ENCODE data around the gene AMBP. TPM values are rescaled to one million over a fixed set of nuclear protein-coding genes. Genes with fewer than 3 reads are reported as not detected.

The AMBP gene
- 0.56 TPM in 1 of 2 replicates, not detected in the other for total RNA-seq (ENCODE audit: low replicate concordance)

DNA sequence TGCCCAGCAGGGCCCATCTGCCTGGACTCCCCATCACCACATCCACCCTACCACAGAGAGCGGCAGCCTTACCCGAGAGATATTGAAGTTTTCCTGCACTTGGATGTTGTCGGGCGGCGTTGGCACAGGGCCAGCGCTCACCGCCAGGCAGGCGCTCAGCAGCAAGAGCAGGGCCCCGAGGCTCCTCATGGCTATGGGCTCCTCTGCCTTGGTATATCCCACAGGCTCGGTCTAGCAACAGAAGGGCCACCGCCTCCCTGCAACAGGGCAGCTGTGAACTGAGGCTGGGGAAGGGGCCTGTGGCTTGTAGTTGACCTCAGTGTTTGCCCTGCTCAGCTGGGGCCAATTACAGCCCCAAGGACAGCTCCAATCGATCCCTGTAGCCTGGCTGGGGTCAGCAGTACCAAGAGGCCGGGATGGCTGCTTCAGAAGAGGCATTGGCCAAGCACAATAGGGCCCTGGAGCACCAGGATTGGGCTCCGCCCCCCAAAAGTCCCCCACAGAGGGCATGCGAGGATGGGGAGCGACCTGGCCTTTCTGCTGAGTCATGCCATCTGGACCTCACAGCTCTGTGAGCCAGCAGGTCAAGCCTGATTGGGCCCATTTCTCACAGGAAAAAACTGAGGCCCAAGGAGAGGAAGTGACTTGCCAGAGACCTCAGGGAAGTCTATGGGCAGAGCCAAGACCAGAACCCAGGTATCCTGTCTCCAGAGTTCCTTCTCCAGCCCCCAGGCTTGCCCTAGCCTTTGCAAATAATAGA, at the start of gene AMBP:
Gene AMBP, minus strand, starts transcription at position 280 of the 760 bp plus-strand sequence. Its CDS starts 91 bp downstream, at position 189.
- Histone ChIP-seq H3K9ac (no peak within 1 kb of the TSS), H3K36me3 (no peaks in the 10 kb centered on the region), H3K79me2 (ENCODE audit: low read depth) (no peaks in the 10 kb centered on the region), H3K27me3 (no peaks in the 10 kb centered on the region), H3K4me2 (no peak within 1 kb of the TSS), H4K20me1 (ENCODE audit: low read depth) (no peaks in the 10 kb centered on the region), H3F3A (ENCODE audit: low read depth) (no peaks in the 10 kb centered on the region), H3K4me3 (no peak within 1 kb of the TSS), H3K9me3 (ENCODE audit: low read depth) (no peaks in the 10 kb centered on the region), H3K27ac (no peak within 1 kb of the TSS), H3K4me1 (no peaks in the 10 kb centered on the region), H2AFZ (replicated peaks) (no peak within 1 kb of the TSS)
- no peak within 1 kb of the TSS for H3K4me3 Mint-ChIP-seq
- H3K36me3 Mint-ChIP-seq = no peaks in the 10 kb centered on the region
- H3K4me1 Mint-ChIP-seq = peaks cover 6% of the 10 kb centered on the region
- H3K9me3 Mint-ChIP-seq = no peaks in the 10 kb centered on the region
- TF ChIP-seq EZH2phosphoT487 (IDR thresholded peaks at IDR 0.05) (no peak), EZH2 (IDR thresholded peaks at IDR 0.05) (no peak)
- TF ChIP-seq, protein P1, sequence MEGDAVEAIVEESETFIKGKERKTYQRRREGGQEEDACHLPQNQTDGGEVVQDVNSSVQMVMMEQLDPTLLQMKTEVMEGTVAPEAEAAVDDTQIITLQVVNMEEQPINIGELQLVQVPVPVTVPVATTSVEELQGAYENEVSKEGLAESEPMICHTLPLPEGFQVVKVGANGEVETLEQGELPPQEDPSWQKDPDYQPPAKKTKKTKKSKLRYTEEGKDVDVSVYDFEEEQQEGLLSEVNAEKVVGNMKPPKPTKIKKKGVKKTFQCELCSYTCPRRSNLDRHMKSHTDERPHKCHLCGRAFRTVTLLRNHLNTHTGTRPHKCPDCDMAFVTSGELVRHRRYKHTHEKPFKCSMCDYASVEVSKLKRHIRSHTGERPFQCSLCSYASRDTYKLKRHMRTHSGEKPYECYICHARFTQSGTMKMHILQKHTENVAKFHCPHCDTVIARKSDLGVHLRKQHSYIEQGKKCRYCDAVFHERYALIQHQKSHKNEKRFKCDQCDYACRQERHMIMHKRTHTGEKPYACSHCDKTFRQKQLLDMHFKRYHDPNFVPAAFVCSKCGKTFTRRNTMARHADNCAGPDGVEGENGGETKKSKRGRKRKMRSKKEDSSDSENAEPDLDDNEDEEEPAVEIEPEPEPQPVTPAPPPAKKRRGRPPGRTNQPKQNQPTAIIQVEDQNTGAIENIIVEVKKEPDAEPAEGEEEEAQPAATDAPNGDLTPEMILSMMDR (IDR thresholded peaks at IDR 0.05) = no peak
- DNase-seq (ENCODE audit: low spot score) = no peak
- H3K27ac Mint-ChIP-seq = no peak within 1 kb of the TSS
- H3K27me3 Mint-ChIP-seq (ENCODE audit: insufficient read depth, low read depth) = peaks cover 13% of the 10 kb centered on the region

DNA sequence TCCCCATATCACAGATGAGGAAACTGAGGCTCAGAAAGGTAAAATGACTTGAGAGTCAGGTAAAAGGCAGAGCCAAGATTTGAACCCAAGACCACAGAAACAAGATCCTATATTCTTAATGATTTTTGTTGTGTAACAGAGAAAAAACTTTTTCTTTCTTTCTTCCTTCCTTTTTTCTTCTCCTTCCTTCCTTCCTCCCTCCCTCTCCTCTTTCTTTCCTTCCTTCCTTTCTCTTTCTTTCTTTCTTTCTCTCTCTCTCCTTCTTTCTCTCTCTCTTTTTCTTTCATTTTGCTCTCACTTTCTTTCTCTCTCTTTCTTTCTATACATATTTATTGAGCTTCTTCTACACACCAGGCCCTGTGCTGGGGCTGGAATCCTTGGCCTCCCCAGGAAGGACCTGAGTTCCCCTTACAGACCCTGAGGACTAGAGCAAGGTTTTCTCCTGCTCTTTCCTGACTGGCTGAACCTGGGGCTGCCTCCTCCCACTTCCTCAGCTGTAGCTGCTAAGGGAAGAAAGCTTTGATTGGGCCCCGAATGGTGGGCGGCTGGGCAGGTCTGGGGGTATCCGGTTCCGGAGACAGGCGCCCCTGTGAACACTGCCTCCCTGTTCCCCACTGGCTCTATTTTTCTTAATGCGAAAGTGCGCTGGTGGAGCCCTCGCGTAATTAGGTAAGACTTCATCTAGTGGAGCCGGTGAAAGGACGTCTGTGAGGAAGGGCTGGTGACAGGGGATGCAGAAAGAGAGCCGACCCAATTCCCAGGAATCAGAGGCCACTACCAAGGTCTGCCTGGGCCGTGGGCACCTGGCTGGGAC, 48.4 kb upstream of the AMBP start:
- no peaks in the 10 kb centered on the region for H3K36me3 ChIP-seq
- no peak overlapping the region for H3K9ac ChIP-seq
- no peak for TF ChIP-seq EZH2phosphoT487 (IDR thresholded peaks at IDR 0.05)
- TF ChIP-seq EZH2 (IDR thresholded peaks at IDR 0.05) = no peak
- TF ChIP-seq, protein P1 (IDR thresholded peaks at IDR 0.05) = no peak
- no peak for DNase-seq (ENCODE audit: low spot score)
- no peaks in the 10 kb centered on the region for H3K79me2 ChIP-seq (ENCODE audit: low read depth)
- Mint-ChIP-seq H3K36me3 (no peaks in the 10 kb centered on the region), H3K9me3 (no peaks in the 10 kb centered on the region), H3K27ac (no peak overlapping the region), H3K4me1 (peaks cover 3% of the 10 kb centered on the region), H3K27me3 (ENCODE audit: insufficient read depth, low read depth) (peaks cover 7% of the 10 kb centered on the region), H3K4me3 (no peak overlapping the region)
- H3K4me3 ChIP-seq = no peak overlapping the region
- no peaks in the 10 kb centered on the region for H3K9me3 ChIP-seq (ENCODE audit: low read depth)
- H3K4me1 ChIP-seq = peaks cover 13% of the 10 kb centered on the region
- no peaks in the 10 kb centered on the region for H3K27me3 ChIP-seq
- H3K27ac ChIP-seq = no peak overlapping the region
- H3F3A ChIP-seq (ENCODE audit: low read depth) = no peaks in the 10 kb centered on the region
- peak overlapping the region; percentile 43 for H2AFZ ChIP-seq (replicated peaks)
- H4K20me1 ChIP-seq (ENCODE audit: low read depth) = no peaks in the 10 kb centered on the region
- no peak overlapping the region for H3K4me2 ChIP-seq

DNA sequence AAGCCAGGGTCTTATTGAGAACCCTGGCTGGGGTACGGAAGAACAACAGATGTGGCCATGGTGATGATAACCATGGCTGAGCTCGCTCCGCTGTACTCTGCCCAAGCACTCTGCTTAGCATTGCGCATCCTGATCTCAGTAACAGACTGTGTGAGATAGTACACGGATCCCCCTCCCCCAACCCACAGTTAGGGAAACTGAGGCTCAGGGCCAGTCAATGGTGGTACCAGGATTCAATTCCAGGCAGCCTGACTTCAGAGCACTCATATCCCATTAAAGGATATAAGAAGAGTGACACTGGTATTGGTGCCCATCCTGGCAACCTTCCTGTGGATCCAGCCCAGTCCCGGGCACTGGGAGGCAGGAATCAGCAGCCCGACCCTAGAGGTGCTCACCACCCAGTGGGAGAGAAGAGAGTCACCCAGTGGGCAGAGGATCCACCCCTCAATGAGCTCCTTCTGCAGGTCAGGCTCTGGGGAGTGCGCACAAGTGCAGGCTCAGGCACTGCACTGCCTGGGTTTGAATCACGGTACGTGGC, 47.4 kb upstream of the AMBP start:
- H3K4me1 Mint-ChIP-seq = peaks cover 3% of the 10 kb centered on the region
- H3K27me3 Mint-ChIP-seq (ENCODE audit: insufficient read depth, low read depth) = peaks cover 7% of the 10 kb centered on the region
- no peak overlapping the region for H3K4me3 Mint-ChIP-seq

More for the DNA sequence above, 47.4 kb upstream of the AMBP start:
- Mint-ChIP-seq H3K9me3 (no peaks in the 10 kb centered on the region), H3K36me3 (no peaks in the 10 kb centered on the region), H3K27ac (no peak overlapping the region)
- Histone ChIP-seq H3K9me3 (ENCODE audit: low read depth) (no peaks in the 10 kb centered on the region), H3K27ac (no peak overlapping the region), H3K9ac (no peak overlapping the region), H3K79me2 (ENCODE audit: low read depth) (no peaks in the 10 kb centered on the region), H4K20me1 (ENCODE audit: low read depth) (no peaks in the 10 kb centered on the region), H2AFZ (replicated peaks) (no peak overlapping the region), H3K4me2 (no peak overlapping the region), H3K4me1 (peaks cover 13% of the 10 kb centered on the region), H3K4me3 (no peak overlapping the region), H3K27me3 (no peaks in the 10 kb centered on the region), H3F3A (ENCODE audit: low read depth) (no peaks in the 10 kb centered on the region), H3K36me3 (no peaks in the 10 kb centered on the region)
- no peak for DNase-seq (ENCODE audit: low spot score)
- TF ChIP-seq EZH2phosphoT487 (IDR thresholded peaks at IDR 0.05) (no peak), EZH2 (IDR thresholded peaks at IDR 0.05) (no peak)
- TF ChIP-seq, protein P1 (IDR thresholded peaks at IDR 0.05) = no peak

Measured in neural progenitor cell (in vitro differentiated cells).